Measurements from ENCODE around the gene RNPEPL1.
"Not testable (repeated sequence)": the region's sequence is repeated elsewhere in the genome, so short reads cannot be mapped to it uniquely, and the experiment has no call there.

The RNPEPL1 gene

GRCh38 chr2:240561325-240561971 is 6.8 kb upstream of the RNPEPL1 start:
- no peak for DNase-seq (ENCODE audit: extremely low read depth, insufficient read length)
- TF ChIP-seq CTCF (IDR thresholded peaks at IDR 0.05; ENCODE audit: insufficient read depth, low read length, poor library complexity, severe bottlenecking): no peak
- peak overlapping the region; percentile 71 for H3K4me3 ChIP-seq (replicated peaks; ENCODE audit: low read depth, low read length)
- H3K27me3 ChIP-seq (replicated peaks; ENCODE audit: control insufficient read depth, insufficient read depth, low read length): no peaks in the 10 kb centered on the region
- H3K36me3 ChIP-seq (ENCODE audit: control insufficient read depth, insufficient read depth, low read length): no peaks in the 10 kb centered on the region

- not testable (repeated sequence) for H3K27me3 ChIP-seq (replicated peaks; ENCODE audit: control insufficient read depth, insufficient read depth, low read length); H3K36me3 ChIP-seq (ENCODE audit: control insufficient read depth, insufficient read depth, low read length); DNase-seq (ENCODE audit: extremely low read depth, insufficient read length)
These were observed 5.1 kb upstream of the RNPEPL1 start for GRCh38 chr2:240563231-240563630.

GRCh38 chr2:240563951-240564560 is 4.2 kb upstream of the RNPEPL1 start:
- no peak overlapping the region for H3K4me3 ChIP-seq (replicated peaks; ENCODE audit: low read depth, low read length)

More at GRCh38 chr2:240563231-240563630, 5.1 kb upstream of the RNPEPL1 start:
- not testable (repeated sequence) for H3K4me3 ChIP-seq (replicated peaks; ENCODE audit: low read depth, low read length)

GRCh38 chr2:240564561-240565332 is 3.5 kb upstream of the RNPEPL1 start:
- no peaks in the 10 kb centered on the region for H3K36me3 ChIP-seq (ENCODE audit: control insufficient read depth, insufficient read depth, low read length)
- H3K4me3 ChIP-seq (replicated peaks; ENCODE audit: low read depth, low read length): peak overlapping the region; percentile 57; the same call in 1 of the 2 replicates
- no peaks in the 10 kb centered on the region for H3K27me3 ChIP-seq (replicated peaks; ENCODE audit: control insufficient read depth, insufficient read depth, low read length)
- peak; percentile 28 for TF ChIP-seq CTCF (IDR thresholded peaks at IDR 0.05; ENCODE audit: insufficient read depth, low read length, poor library complexity, severe bottlenecking)
- no peak for DNase-seq (ENCODE audit: extremely low read depth, insufficient read length)

More at GRCh38 chr2:240563951-240564560, 4.2 kb upstream of the RNPEPL1 start:
- no peak for DNase-seq (ENCODE audit: extremely low read depth, insufficient read length)
- Histone ChIP-seq H3K27me3 (replicated peaks; ENCODE audit: control insufficient read depth, insufficient read depth, low read length) (no peaks in the 10 kb centered on the region), H3K36me3 (ENCODE audit: control insufficient read depth, insufficient read depth, low read length) (no peaks in the 10 kb centered on the region)
- no peak for TF ChIP-seq CTCF (IDR thresholded peaks at IDR 0.05; ENCODE audit: insufficient read depth, low read length, poor library complexity, severe bottlenecking)

GRCh38 chr2:240565333-240566202 is 2.7 kb upstream of the RNPEPL1 start:
- Histone ChIP-seq H3K27me3 (replicated peaks; ENCODE audit: control insufficient read depth, insufficient read depth, low read length) (no peaks in the 10 kb centered on the region), H3K36me3 (ENCODE audit: control insufficient read depth, insufficient read depth, low read length) (no peaks in the 10 kb centered on the region), H3K4me3 (replicated peaks; ENCODE audit: low read depth, low read length) (peak overlapping the region; percentile 57)
- peak; percentile 85 for DNase-seq (ENCODE audit: extremely low read depth, insufficient read length)
- TF ChIP-seq CTCF (IDR thresholded peaks at IDR 0.05; ENCODE audit: insufficient read depth, low read length, poor library complexity, severe bottlenecking): no peak

Measured in GM06990 (cell line).